Activated CD8-positive, alpha-beta T cell treated with anti-CD3 and anti-CD28 coated beads for 36 hours (primary cell): ENCODE data around the gene GRAMD4. TPM values are rescaled to one million over a fixed set of nuclear protein-coding genes. Genes with fewer than 3 reads are reported as not detected.

Experiments used
- ATAC-seq: fragments of 200-7000 bp; cut with Tn5 transposase; one replicate; pipeline ENCODE4 v1.10.0; 2021; ENCODE audit warnings: mild to moderate bottlenecking, moderate library complexity
- CTCF ChIA-PET: fragments of 350-600 bp; sonication (Branson Sonifier 250); formaldehyde crosslinking; loops from one replicate; lab custom pipeline; 2021; ENCODE audit warnings: antibody characterized with exemption; lab: Charles Lee
- POLR2A ChIA-PET: fragments of 350-600 bp; sonication (Branson Sonifier 250); formaldehyde crosslinking; loops from one replicate; lab custom pipeline; 2021; ENCODE audit warnings: antibody characterized with exemption; lab: Charles Lee
- DNase-seq: peaks from one replicate; pipeline ENCODE4 v3.0.0-alpha.2; 2020
- H3K27ac Mint-ChIP-seq: one replicate; pipeline ENCODE4 v1.8.0; 2021; ENCODE audit warnings: mild to moderate bottlenecking, mixed read lengths
- H3K27me3 Mint-ChIP-seq: one replicate; pipeline ENCODE4 v1.8.0; 2021; ENCODE audit warnings: mixed read lengths
- H3K36me3 Mint-ChIP-seq: one replicate; pipeline ENCODE4 v1.8.0; 2021; ENCODE audit warnings: low read depth, mixed read lengths
- H3K4me1 Mint-ChIP-seq: one replicate; pipeline ENCODE4 v1.8.0; 2021; ENCODE audit warnings: low read depth, mixed read lengths
- H3K4me3 Mint-ChIP-seq: one replicate; pipeline ENCODE4 v1.8.0; 2021; ENCODE audit warnings: mild to moderate bottlenecking, moderate library complexity, mixed read lengths
- H3K9me3 Mint-ChIP-seq: one replicate; pipeline ENCODE4 v1.8.0; 2021; ENCODE audit warnings: mixed read lengths
- CTCF ChIP-seq: fragments of 200-600 bp; IDR thresholded peaks from one replicate; pipeline ENCODE4 v1.8.0; 2022; ENCODE audit warnings: antibody characterized with exemption, mild to moderate bottlenecking
- intact Hi-C: fragments of 100-400 bp; cut with micrococcal nuclease; formaldehyde crosslinking; loops from one replicate; pipeline ENCODE4 v1.10.0; 2022
- total RNA-seq, 2 experiments: library from RNA; stranded (reverse); gene quantifications; one replicate each; pipeline ENCODE4 v1.2.3, GENCODE V29; 2021

GRAMD4 gene
- total RNA-seq, 2 experiments from 2014 or later, result 26.9 to 28.1 TPM

- H3K4me1 Mint-ChIP-seq, result peaks cover 27% of the 10 kb centered on the region
- H3K27ac Mint-ChIP-seq, result no peak overlapping the region
Measured at GRCh38 chr22:46610356-46610755, 9.8 kb upstream of the GRAMD4 start.

GRCh38 chr22:46611189-46611588 is 9.0 kb upstream of the GRAMD4 start:
- ChIA-PET POLR2A (interaction anchor here (1.1 kb wide), 1 partner anchor 151 kb away, joined by 3 read pairs; the partner anchor contains the start of gene TBC1D22A), CTCF (interaction anchor here (1.0 kb wide), 1 partner anchor 47 kb away, joined by 3 read pairs; no protein-coding TSS in a partner anchor)
- Mint-ChIP-seq H3K27ac (no peak overlapping the region), H3K4me3 (no peak overlapping the region), H3K9me3 (no peaks in the 10 kb centered on the region), H3K27me3 (no peaks in the 10 kb centered on the region), H3K36me3 (peaks cover 1% of the 10 kb centered on the region), H3K4me1 (peaks cover 27% of the 10 kb centered on the region)
- no peak for TF ChIP-seq CTCF
- ATAC-seq (no peak), DNase-seq (no peak)
- intact Hi-C loops, result no loop called here

More at GRCh38 chr22:46610356-46610755, 9.8 kb upstream of the GRAMD4 start:
- H3K4me3 Mint-ChIP-seq, result no peak overlapping the region
- ChIA-PET POLR2A (no interaction called here), CTCF (no interaction called here)
- H3K27me3 Mint-ChIP-seq, result no peaks in the 10 kb centered on the region
- peaks cover under 1% of the 10 kb centered on the region for H3K9me3 Mint-ChIP-seq
- TF ChIP-seq CTCF, result no peak
- intact Hi-C loops, result no loop called here
- no peak for ATAC-seq
- H3K36me3 Mint-ChIP-seq, result peaks cover 1% of the 10 kb centered on the region
- no peak for DNase-seq

- H3K27ac Mint-ChIP-seq, result peak overlapping the region; percentile 94
- CTCF ChIA-PET, result interaction anchor here (0.7 kb wide), 1 partner anchor 49 kb away, joined by 4 read pairs; no protein-coding TSS in a partner anchor
- peaks cover 1% of the 10 kb centered on the region for H3K36me3 Mint-ChIP-seq
Measured at GRCh38 chr22:46612341-46612903, 7.8 kb upstream of the GRAMD4 start.

GRCh38 chr22:46612904-46613605 is 7.1 kb upstream of the GRAMD4 start:
- peak overlapping the region; percentile 84 for H3K4me3 Mint-ChIP-seq
- no peak for TF ChIP-seq CTCF
- H3K27me3 Mint-ChIP-seq, result no peaks in the 10 kb centered on the region
- H3K9me3 Mint-ChIP-seq, result no peaks in the 10 kb centered on the region
- intact Hi-C loops, result no loop called here
- H3K36me3 Mint-ChIP-seq, result peaks cover 1% of the 10 kb centered on the region
- H3K27ac Mint-ChIP-seq, result peak overlapping the region; percentile 94
- DNase-seq, result peak; percentile 67
- ChIA-PET POLR2A (interaction anchor here (0.7 to 1.8 kb wide), 8 partner anchors 11 to 123 kb away, joined by 3 to 5 read pairs (median 4); no protein-coding TSS in a partner anchor), CTCF (interaction anchor here (0.7 kb wide), 1 partner anchor 50 kb away, joined by 4 read pairs; no protein-coding TSS in a partner anchor)
- peak; percentile 56 for ATAC-seq
- H3K4me1 Mint-ChIP-seq, result peaks cover 27% of the 10 kb centered on the region

More at GRCh38 chr22:46612341-46612903, 7.8 kb upstream of the GRAMD4 start:
- no peak for TF ChIP-seq CTCF
- Mint-ChIP-seq H3K4me1 (peaks cover 27% of the 10 kb centered on the region), H3K27me3 (no peaks in the 10 kb centered on the region), H3K9me3 (no peaks in the 10 kb centered on the region), H3K4me3 (peak overlapping the region; percentile 84)
- no peak for DNase-seq
- intact Hi-C loops, result no loop called here
- POLR2A ChIA-PET, result interaction anchor here (0.7 to 1.3 kb wide), 3 partner anchors 12 to 20 kb away, joined by 3 to 5 read pairs (median 3); no protein-coding TSS in a partner anchor
- no peak for ATAC-seq
